SU-DHL-6 (cell line): Measurements from ENCODE around the gene FAM124B.

Experiments used
- EZH2phosphoT487 ChIP-seq: fragments of 200-600 bp; sonication (generic), shearing (Covaris generic); conservative IDR thresholded peaks from 2 replicates; pipeline ENCODE4 v1.6.1; 2018; ENCODE audit warnings: mild to moderate bottlenecking, antibody characterized with exemption, low read length, moderate library complexity, mixed read lengths
- TF ChIP-seq, protein P1 (sequence below): fragments of 200-600 bp; sonication (generic); IDR thresholded peaks from one replicate; pipeline ENCODE4 v1.5.1; 2017; ENCODE audit warnings: antibody characterized with exemption, mild to moderate bottlenecking, low read length, moderate library complexity; ENCODE audit not compliant: insufficient read depth, poor library complexity, severe bottlenecking

DNA sequence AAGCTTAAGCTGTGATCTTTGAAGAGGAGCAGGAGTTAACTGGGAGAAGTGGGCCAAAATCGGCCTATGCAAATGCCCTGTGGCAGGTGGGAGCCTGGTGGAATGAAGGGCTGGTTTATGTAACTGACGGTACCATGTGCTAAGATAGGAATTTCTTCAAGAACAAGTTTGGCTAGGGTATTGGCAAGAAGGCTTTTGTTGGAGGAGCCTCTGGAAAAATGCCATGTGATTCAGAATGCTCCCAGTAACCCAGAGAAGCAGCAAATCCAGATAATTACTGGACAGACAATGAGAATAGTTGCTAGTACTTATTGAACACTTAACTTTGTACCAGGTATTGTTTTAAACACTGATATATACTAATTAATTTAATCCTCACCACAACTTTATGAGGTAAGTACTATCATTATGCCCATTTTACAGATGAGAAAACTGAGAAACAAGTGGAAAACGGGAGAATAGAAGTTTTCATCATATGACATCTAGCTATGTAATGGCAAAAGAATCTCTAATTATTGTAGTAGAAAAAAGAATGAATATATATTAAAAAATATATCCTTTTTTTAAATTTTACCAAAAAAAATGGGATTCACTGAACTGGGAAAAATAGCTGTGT, 9.1 kb upstream of the FAM124B start:
- TF ChIP-seq, protein P1, sequence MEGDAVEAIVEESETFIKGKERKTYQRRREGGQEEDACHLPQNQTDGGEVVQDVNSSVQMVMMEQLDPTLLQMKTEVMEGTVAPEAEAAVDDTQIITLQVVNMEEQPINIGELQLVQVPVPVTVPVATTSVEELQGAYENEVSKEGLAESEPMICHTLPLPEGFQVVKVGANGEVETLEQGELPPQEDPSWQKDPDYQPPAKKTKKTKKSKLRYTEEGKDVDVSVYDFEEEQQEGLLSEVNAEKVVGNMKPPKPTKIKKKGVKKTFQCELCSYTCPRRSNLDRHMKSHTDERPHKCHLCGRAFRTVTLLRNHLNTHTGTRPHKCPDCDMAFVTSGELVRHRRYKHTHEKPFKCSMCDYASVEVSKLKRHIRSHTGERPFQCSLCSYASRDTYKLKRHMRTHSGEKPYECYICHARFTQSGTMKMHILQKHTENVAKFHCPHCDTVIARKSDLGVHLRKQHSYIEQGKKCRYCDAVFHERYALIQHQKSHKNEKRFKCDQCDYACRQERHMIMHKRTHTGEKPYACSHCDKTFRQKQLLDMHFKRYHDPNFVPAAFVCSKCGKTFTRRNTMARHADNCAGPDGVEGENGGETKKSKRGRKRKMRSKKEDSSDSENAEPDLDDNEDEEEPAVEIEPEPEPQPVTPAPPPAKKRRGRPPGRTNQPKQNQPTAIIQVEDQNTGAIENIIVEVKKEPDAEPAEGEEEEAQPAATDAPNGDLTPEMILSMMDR, result no peak
- no peak for TF ChIP-seq EZH2phosphoT487
